ENCODE measurements around the gene PID1. TPM values are rescaled to one million over a fixed set of nuclear protein-coding genes. Genes with fewer than 3 reads are reported as not detected.

Gene PID1
- total RNA-seq, 2 experiments from 2014 or later: not detected

DNA sequence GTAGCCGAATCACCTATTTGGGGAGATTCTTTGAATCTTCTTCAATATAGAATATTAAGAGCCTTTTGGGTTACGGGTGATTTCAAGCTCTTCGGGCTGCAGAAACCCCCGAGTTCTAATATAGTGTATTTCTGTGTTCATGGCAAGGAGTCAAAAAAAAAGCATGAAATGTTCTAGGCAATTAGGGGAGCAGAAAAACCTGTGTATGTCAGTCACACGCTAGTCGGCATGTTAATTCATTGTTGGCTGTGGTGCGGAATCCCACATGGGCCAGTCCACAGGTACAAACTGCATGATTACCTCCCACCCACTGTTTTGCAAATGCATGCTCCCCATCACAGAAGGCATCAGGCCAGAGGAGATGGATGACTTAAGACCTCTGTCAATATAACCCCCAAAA is 161.9 kb downstream of the PID1 start:
- TF ChIP-seq CTCF (conservative IDR thresholded peaks at IDR 0.05; ENCODE audit: low read length): no peak
- TF ChIP-seq EZH2phosphoT487 (IDR thresholded peaks at IDR 0.05; ENCODE audit: borderline replicate concordance, low read depth, low read length): no peak
- no peaks in the 10 kb centered on the region for H4K20me1 ChIP-seq (ENCODE audit: insufficient read depth, low read length)
- no TSS peak for BruUV-seq (replicated peaks)
- ChIA-PET CTCF (ENCODE audit: unreplicated experiment) (no interaction called here), POLR2A (no interaction called here)
- no peaks in the 10 kb centered on the region for H3K9me3 ChIP-seq (ENCODE audit: low read length)
- no peak overlapping the region for H3K27ac ChIP-seq (ENCODE audit: low read depth, low read length, poor library complexity, severe bottlenecking)
- no peak overlapping the region for H3K4me2 ChIP-seq (ENCODE audit: low read length)
- no peaks in the 10 kb centered on the region for H3K79me2 ChIP-seq (ENCODE audit: insufficient read depth, low read depth, low read length)
- intact Hi-C loops (cut with micrococcal nuclease; ENCODE audit: unreplicated experiment): no loop called here
- no peaks in the 10 kb centered on the region for H3K4me1 ChIP-seq (ENCODE audit: insufficient read depth, low read length, poor library complexity, severe bottlenecking)
- H2AFZ ChIP-seq (ENCODE audit: low read length): no peak overlapping the region
- no peak for DNase-seq (ENCODE audit: low spot score)
- H3K36me3 ChIP-seq (ENCODE audit: insufficient read depth, low read length): no peaks in the 10 kb centered on the region
- H3K9me2 ChIP-seq (ENCODE audit: insufficient read depth, low read length): no peaks in the 10 kb centered on the region
- no peak overlapping the region for H3K4me3 ChIP-seq (ENCODE audit: low read depth, low read length, poor library complexity, severe bottlenecking)

DNA sequence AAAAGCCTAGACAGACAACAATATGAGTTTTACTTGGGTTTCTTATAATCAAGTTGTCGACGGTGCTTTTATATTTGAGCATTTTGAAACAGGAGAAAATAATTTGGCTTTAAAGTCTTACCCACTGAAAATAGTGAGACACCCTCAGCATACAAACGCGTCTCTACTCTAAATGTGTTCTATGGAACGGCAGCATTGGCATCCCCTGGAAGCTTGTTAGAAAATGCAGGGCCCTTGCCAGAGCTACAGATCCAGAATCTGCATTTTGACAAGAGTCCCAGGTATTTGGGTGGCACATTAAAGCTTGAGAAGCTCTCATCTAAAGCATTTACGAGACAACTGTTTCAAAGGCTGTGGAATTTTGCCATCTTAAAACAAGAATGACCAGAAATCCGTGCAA is 163.5 kb downstream of the PID1 start:
- H3K4me1 ChIP-seq (ENCODE audit: insufficient read depth, low read length, poor library complexity, severe bottlenecking): no peaks in the 10 kb centered on the region
- H3K36me3 ChIP-seq (ENCODE audit: insufficient read depth, low read length): no peaks in the 10 kb centered on the region
- H3K79me2 ChIP-seq (ENCODE audit: insufficient read depth, low read depth, low read length): no peaks in the 10 kb centered on the region
- ChIA-PET CTCF (ENCODE audit: unreplicated experiment) (no interaction called here), POLR2A (interaction anchor here (0.7 kb wide), 2 partner anchors 51 to 525 kb away, joined by 3 to 6 read pairs; no protein-coding TSS in a partner anchor)
- H3K27ac ChIP-seq (ENCODE audit: low read depth, low read length, poor library complexity, severe bottlenecking): no peak overlapping the region
- intact Hi-C loops (cut with micrococcal nuclease; ENCODE audit: unreplicated experiment): no loop called here
- BruUV-seq (replicated peaks): no TSS peak
- no peaks in the 10 kb centered on the region for H3K9me2 ChIP-seq (ENCODE audit: insufficient read depth, low read length)
- no peak overlapping the region for H2AFZ ChIP-seq (ENCODE audit: low read length)
- no peak for DNase-seq (ENCODE audit: low spot score)
- no peaks in the 10 kb centered on the region for H4K20me1 ChIP-seq (ENCODE audit: insufficient read depth, low read length)
- H3K4me3 ChIP-seq (ENCODE audit: low read depth, low read length, poor library complexity, severe bottlenecking): no peak overlapping the region
- H3K4me2 ChIP-seq (ENCODE audit: low read length): no peak overlapping the region
- H3K9me3 ChIP-seq (ENCODE audit: low read length): no peaks in the 10 kb centered on the region
- no peak for TF ChIP-seq EZH2phosphoT487 (IDR thresholded peaks at IDR 0.05; ENCODE audit: borderline replicate concordance, low read depth, low read length)
- no peak for TF ChIP-seq CTCF (conservative IDR thresholded peaks at IDR 0.05; ENCODE audit: low read length)

GRCh38 chr2:229104974-229105387 is 166.1 kb downstream of the PID1 start:
- Histone ChIP-seq H3K4me2 (ENCODE audit: low read length) (no peak overlapping the region), H3K27ac (ENCODE audit: low read depth, low read length, poor library complexity, severe bottlenecking) (no peak overlapping the region), H3K36me3 (ENCODE audit: insufficient read depth, low read length) (no peaks in the 10 kb centered on the region), H2AFZ (ENCODE audit: low read length) (no peak overlapping the region), H3K4me3 (ENCODE audit: low read depth, low read length, poor library complexity, severe bottlenecking) (no peak overlapping the region), H3K9me3 (ENCODE audit: low read length) (no peaks in the 10 kb centered on the region), H3K4me1 (ENCODE audit: insufficient read depth, low read length, poor library complexity, severe bottlenecking) (no peaks in the 10 kb centered on the region), H3K79me2 (ENCODE audit: insufficient read depth, low read depth, low read length) (no peaks in the 10 kb centered on the region), H3K9me2 (ENCODE audit: insufficient read depth, low read length) (no peaks in the 10 kb centered on the region), H4K20me1 (ENCODE audit: insufficient read depth, low read length) (no peaks in the 10 kb centered on the region)
- TF ChIP-seq CTCF (conservative IDR thresholded peaks at IDR 0.05; ENCODE audit: low read length) (no peak), EZH2phosphoT487 (IDR thresholded peaks at IDR 0.05; ENCODE audit: borderline replicate concordance, low read depth, low read length) (no peak)
- ChIA-PET POLR2A (no interaction called here), CTCF (ENCODE audit: unreplicated experiment) (no interaction called here)
- intact Hi-C loops (cut with micrococcal nuclease; ENCODE audit: unreplicated experiment): no loop called here
- BruUV-seq (replicated peaks): no TSS peak
- no peak for DNase-seq (ENCODE audit: low spot score)

All from OCI-LY7 (cell line).